ENCODE results near the gene C1orf122. TPM values are rescaled to one million over a fixed set of nuclear protein-coding genes. Genes with fewer than 3 reads are reported as not detected.

The C1orf122 gene
- total RNA-seq = 9.4 TPM

- Histone ChIP-seq H3K9me3 (ENCODE audit: control insufficient read depth in 3 of 3, low read length in 3 of 3) (no peaks in the 10 kb centered on the region), H3K4me1 (ENCODE audit: control insufficient read depth in 3 of 3, insufficient read depth in 3 of 3, low read length in 3 of 3) (peaks cover 17 to 23% (median 22%) of the 10 kb centered on the region in 3 donors), H3K36me3 (ENCODE audit: control insufficient read depth in 3 of 3, insufficient read depth in 3 of 3, low read length in 3 of 3) (peaks cover 35 to 39% (median 39%) of the 10 kb centered on the region in 3 donors), H3K27ac (ENCODE audit: low read depth, low read length) (peak within 1 kb of the TSS; percentile 89), H3K27me3 (ENCODE audit: control insufficient read depth in 3 of 3, insufficient read depth in 3 of 3, low read length in 3 of 3) (no peaks in the 10 kb centered on the region), H3K4me3 (ENCODE audit: low read length in 3 of 3) (peak within 1 kb of the TSS; percentile 74 to 92 (median 86)), H3K9ac (ENCODE audit: low read depth in 1 of 3, low read length in 3 of 3) (peak within 1 kb of the TSS; percentile 82 to 94 (median 93))
These were observed at the start of gene C1orf122, which contains the start of gene YRDC for GRCh38 chr1:37807555-37808368. Gene C1orf122, plus strand, starts transcription at chr1:37807790. Its CDS starts 615 bp downstream, at chr1:37808405. Gene YRDC, minus strand, starts transcription at chr1:37808208. Its CDS starts 28 bp downstream, at chr1:37808180.

- peaks cover 58 to 72% (median 65%) of the 10 kb centered on the region in 3 donors for H3K27me3 ChIP-seq (ENCODE audit: control insufficient read depth in 3 of 3, insufficient read depth in 3 of 3, low read length in 3 of 3)
- no peak overlapping the region for H3K27ac ChIP-seq (ENCODE audit: low read depth, low read length)
- no peaks in the 10 kb centered on the region for H3K36me3 ChIP-seq (ENCODE audit: control insufficient read depth in 3 of 3, insufficient read depth in 3 of 3, low read length in 3 of 3)
- H3K9me3 ChIP-seq (ENCODE audit: control insufficient read depth in 3 of 3, low read length in 3 of 3) = no peaks in the 10 kb centered on the region
- no peak overlapping the region for H3K4me3 ChIP-seq (ENCODE audit: low read length in 3 of 3)
- no peak overlapping the region for H3K9ac ChIP-seq (ENCODE audit: low read depth in 1 of 3, low read length in 3 of 3)
- no peaks in the 10 kb centered on the region for H3K4me1 ChIP-seq (ENCODE audit: control insufficient read depth in 3 of 3, insufficient read depth in 3 of 3, low read length in 3 of 3)
These were observed 48.1 kb upstream of the C1orf122 start for GRCh38 chr1:37759451-37759850.

GRCh38 chr1:37761416-37762095 is 46.0 kb upstream of the C1orf122 start:
- no peak overlapping the region for H3K27ac ChIP-seq (ENCODE audit: low read depth, low read length)
- peaks cover 69 to 79% (median 69%) of the 10 kb centered on the region in 3 donors for H3K27me3 ChIP-seq (ENCODE audit: control insufficient read depth in 3 of 3, insufficient read depth in 3 of 3, low read length in 3 of 3)
- H3K4me3 ChIP-seq (ENCODE audit: low read length in 3 of 3) = no peak overlapping the region
- no peaks in the 10 kb centered on the region for H3K36me3 ChIP-seq (ENCODE audit: control insufficient read depth in 3 of 3, insufficient read depth in 3 of 3, low read length in 3 of 3)
- no peaks in the 10 kb centered on the region for H3K9me3 ChIP-seq (ENCODE audit: control insufficient read depth in 3 of 3, low read length in 3 of 3)
- no peaks in the 10 kb centered on the region for H3K4me1 ChIP-seq (ENCODE audit: control insufficient read depth in 3 of 3, insufficient read depth in 3 of 3, low read length in 3 of 3)
- H3K9ac ChIP-seq (ENCODE audit: low read depth in 1 of 3, low read length in 3 of 3) = no peak overlapping the region

- H3K4me3 ChIP-seq (ENCODE audit: low read length in 3 of 3) = no peak overlapping the region
- no peak overlapping the region for H3K9ac ChIP-seq (ENCODE audit: low read depth in 1 of 3, low read length in 3 of 3)
- H3K9me3 ChIP-seq (ENCODE audit: control insufficient read depth in 3 of 3, low read length in 3 of 3) = no peaks in the 10 kb centered on the region
- H3K36me3 ChIP-seq (ENCODE audit: control insufficient read depth in 3 of 3, insufficient read depth in 3 of 3, low read length in 3 of 3) = no peaks in the 10 kb centered on the region
- H3K27ac ChIP-seq (ENCODE audit: low read depth, low read length) = no peak overlapping the region
- H3K4me1 ChIP-seq (ENCODE audit: control insufficient read depth in 3 of 3, insufficient read depth in 3 of 3, low read length in 3 of 3) = no peaks in the 10 kb centered on the region
- peaks cover 74 to 87% (median 79%) of the 10 kb centered on the region in 3 donors for H3K27me3 ChIP-seq (ENCODE audit: control insufficient read depth in 3 of 3, insufficient read depth in 3 of 3, low read length in 3 of 3)
These were observed 45.1 kb upstream of the C1orf122 start for GRCh38 chr1:37762516-37762915.

- Histone ChIP-seq H3K36me3 (ENCODE audit: control insufficient read depth in 3 of 3, insufficient read depth in 3 of 3, low read length in 3 of 3) (no peaks in the 10 kb centered on the region), H3K4me3 (ENCODE audit: low read length in 3 of 3) (no peak overlapping the region), H3K27me3 (ENCODE audit: control insufficient read depth in 3 of 3, insufficient read depth in 3 of 3, low read length in 3 of 3) (peaks cover 76 to 87% (median 79%) of the 10 kb centered on the region in 3 donors), H3K27ac (ENCODE audit: low read depth, low read length) (no peak overlapping the region), H3K9me3 (ENCODE audit: control insufficient read depth in 3 of 3, low read length in 3 of 3) (no peaks in the 10 kb centered on the region), H3K4me1 (ENCODE audit: control insufficient read depth in 3 of 3, insufficient read depth in 3 of 3, low read length in 3 of 3) (no peaks in the 10 kb centered on the region), H3K9ac (ENCODE audit: low read depth in 1 of 3, low read length in 3 of 3) (no peak overlapping the region)
These were observed 43.7 kb upstream of the C1orf122 start for GRCh38 chr1:37763791-37764413.

GRCh38 chr1:37764414-37764825 is 43.2 kb upstream of the C1orf122 start:
- no peak overlapping the region for H3K4me3 ChIP-seq (ENCODE audit: low read length in 3 of 3)
- H3K27me3 ChIP-seq (ENCODE audit: control insufficient read depth in 3 of 3, insufficient read depth in 3 of 3, low read length in 3 of 3) = peaks cover 72 to 86% (median 74%) of the 10 kb centered on the region in 3 donors
- H3K4me1 ChIP-seq (ENCODE audit: control insufficient read depth in 3 of 3, insufficient read depth in 3 of 3, low read length in 3 of 3) = no peaks in the 10 kb centered on the region
- no peak overlapping the region for H3K9ac ChIP-seq (ENCODE audit: low read depth in 1 of 3, low read length in 3 of 3)
- no peak overlapping the region for H3K27ac ChIP-seq (ENCODE audit: low read depth, low read length)
- H3K36me3 ChIP-seq (ENCODE audit: control insufficient read depth in 3 of 3, insufficient read depth in 3 of 3, low read length in 3 of 3) = no peaks in the 10 kb centered on the region
- no peaks in the 10 kb centered on the region for H3K9me3 ChIP-seq (ENCODE audit: control insufficient read depth in 3 of 3, low read length in 3 of 3)

- Histone ChIP-seq H3K4me3 (ENCODE audit: low read length in 3 of 3) (no peak within 1 kb of the TSS), H3K27ac (ENCODE audit: low read depth, low read length) (no peak within 1 kb of the TSS), H3K9ac (ENCODE audit: low read depth in 1 of 3, low read length in 3 of 3) (no peak within 1 kb of the TSS), H3K36me3 (ENCODE audit: control insufficient read depth in 3 of 3, insufficient read depth in 3 of 3, low read length in 3 of 3) (no peaks in the 10 kb centered on the region), H3K4me1 (ENCODE audit: control insufficient read depth in 3 of 3, insufficient read depth in 3 of 3, low read length in 3 of 3) (no peaks in the 10 kb centered on the region), H3K9me3 (ENCODE audit: control insufficient read depth in 3 of 3, low read length in 3 of 3) (no peaks in the 10 kb centered on the region), H3K27me3 (ENCODE audit: control insufficient read depth in 3 of 3, insufficient read depth in 3 of 3, low read length in 3 of 3) (peaks cover 68 to 83% (median 72%) of the 10 kb centered on the region in 3 donors)
These were observed 42.6 kb upstream of the C1orf122 start, which contains the start of gene EPHA10 for GRCh38 chr1:37764888-37765441. Gene EPHA10, minus strand, starts transcription at chr1:37765120. Its CDS starts 54 bp downstream, at chr1:37765066.

GRCh38 chr1:37765916-37766664 is 41.5 kb upstream of the C1orf122 start:
- Histone ChIP-seq H3K27me3 (ENCODE audit: control insufficient read depth in 3 of 3, insufficient read depth in 3 of 3, low read length in 3 of 3) (peaks cover 62 to 76% (median 67%) of the 10 kb centered on the region in 3 donors), H3K9ac (ENCODE audit: low read depth in 1 of 3, low read length in 3 of 3) (no peak overlapping the region)

GRCh38 chr1:37767488-37767887 is 40.1 kb upstream of the C1orf122 start:
- Histone ChIP-seq H3K9ac (ENCODE audit: low read depth in 1 of 3, low read length in 3 of 3) (no peak overlapping the region), H3K9me3 (ENCODE audit: control insufficient read depth in 3 of 3, low read length in 3 of 3) (no peaks in the 10 kb centered on the region), H3K4me1 (ENCODE audit: control insufficient read depth in 3 of 3, insufficient read depth in 3 of 3, low read length in 3 of 3) (no peaks in the 10 kb centered on the region), H3K36me3 (ENCODE audit: control insufficient read depth in 3 of 3, insufficient read depth in 3 of 3, low read length in 3 of 3) (no peaks in the 10 kb centered on the region), H3K27ac (ENCODE audit: low read depth, low read length) (no peak overlapping the region), H3K27me3 (ENCODE audit: control insufficient read depth in 3 of 3, insufficient read depth in 3 of 3, low read length in 3 of 3) (peaks cover 51 to 62% (median 56%) of the 10 kb centered on the region in 3 donors), H3K4me3 (ENCODE audit: low read length in 3 of 3) (no peak overlapping the region)

More at GRCh38 chr1:37765916-37766664, 41.5 kb upstream of the C1orf122 start:
- no peak overlapping the region for H3K4me3 ChIP-seq (ENCODE audit: low read length in 3 of 3)
- no peaks in the 10 kb centered on the region for H3K36me3 ChIP-seq (ENCODE audit: control insufficient read depth in 3 of 3, insufficient read depth in 3 of 3, low read length in 3 of 3)
- no peaks in the 10 kb centered on the region for H3K4me1 ChIP-seq (ENCODE audit: control insufficient read depth in 3 of 3, insufficient read depth in 3 of 3, low read length in 3 of 3)
- H3K27ac ChIP-seq (ENCODE audit: low read depth, low read length) = no peak overlapping the region
- H3K9me3 ChIP-seq (ENCODE audit: control insufficient read depth in 3 of 3, low read length in 3 of 3) = no peaks in the 10 kb centered on the region
